Suprapubic skin (tissue), 3 donors: ENCODE results near the gene ZNF268.

Source experiments
- POLR2A ChIP-seq, 2 donors: fragments of 450-650 bp; IDR thresholded peaks; one replicate each; pipeline ENCODE4 v1.6.1; 2017; ENCODE audit warnings: antibody characterized with exemption in 2 of 2, mild to moderate bottlenecking in 2 of 2, moderate library complexity in 2 of 2
- TF ChIP-seq, protein P1 (sequence below), 2 donors: fragments of 200-600 bp in 1 of 2; fragments of 450-650 bp in 1 of 2; sonication (generic) in 1 of 2; IDR thresholded peaks; one replicate each; pipeline ENCODE4 v1.5.1; 2016 to 2019; ENCODE audit warnings: antibody characterized with exemption in 2 of 2, mild to moderate bottlenecking in 1 of 2, moderate library complexity in 1 of 2

DNA sequence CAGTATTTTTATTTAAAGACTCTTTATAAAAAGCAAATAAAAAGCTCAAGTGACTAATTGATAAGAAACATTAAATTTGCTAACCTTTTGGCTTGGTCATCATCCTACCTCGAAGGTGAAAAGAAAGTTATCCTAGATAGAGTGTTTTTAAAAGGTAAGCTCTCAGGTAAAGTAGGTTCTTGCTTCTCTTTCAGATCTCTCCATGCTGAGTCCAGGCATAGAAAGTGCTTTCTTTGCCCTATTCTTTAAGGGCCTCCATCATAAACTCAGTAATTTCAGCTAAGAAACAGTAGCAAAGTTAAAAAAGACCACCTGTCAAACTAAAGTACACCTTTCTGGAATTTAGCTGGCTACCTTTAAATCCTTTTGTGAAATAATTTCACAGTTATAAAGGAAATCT lies 75.0 kb downstream of the ZNF268 start:
- TF ChIP-seq POLR2A (IDR thresholded peaks at IDR 0.05) = no peak
- TF ChIP-seq, protein P1, sequence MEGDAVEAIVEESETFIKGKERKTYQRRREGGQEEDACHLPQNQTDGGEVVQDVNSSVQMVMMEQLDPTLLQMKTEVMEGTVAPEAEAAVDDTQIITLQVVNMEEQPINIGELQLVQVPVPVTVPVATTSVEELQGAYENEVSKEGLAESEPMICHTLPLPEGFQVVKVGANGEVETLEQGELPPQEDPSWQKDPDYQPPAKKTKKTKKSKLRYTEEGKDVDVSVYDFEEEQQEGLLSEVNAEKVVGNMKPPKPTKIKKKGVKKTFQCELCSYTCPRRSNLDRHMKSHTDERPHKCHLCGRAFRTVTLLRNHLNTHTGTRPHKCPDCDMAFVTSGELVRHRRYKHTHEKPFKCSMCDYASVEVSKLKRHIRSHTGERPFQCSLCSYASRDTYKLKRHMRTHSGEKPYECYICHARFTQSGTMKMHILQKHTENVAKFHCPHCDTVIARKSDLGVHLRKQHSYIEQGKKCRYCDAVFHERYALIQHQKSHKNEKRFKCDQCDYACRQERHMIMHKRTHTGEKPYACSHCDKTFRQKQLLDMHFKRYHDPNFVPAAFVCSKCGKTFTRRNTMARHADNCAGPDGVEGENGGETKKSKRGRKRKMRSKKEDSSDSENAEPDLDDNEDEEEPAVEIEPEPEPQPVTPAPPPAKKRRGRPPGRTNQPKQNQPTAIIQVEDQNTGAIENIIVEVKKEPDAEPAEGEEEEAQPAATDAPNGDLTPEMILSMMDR (IDR thresholded peaks at IDR 0.05) = no peak
